ENCODE data around the gene POU2F2. TPM values are rescaled to one million over a fixed set of nuclear protein-coding genes. Genes with fewer than 3 reads are reported as not detected.

Gene POU2F2
- total and polyA plus RNA-seq, 9 of the 15 experiments (the other 6 are each of a cell fraction or from before 2014, with no cell fraction given) = 0.03 to 0.68 (median 0.14) TPM

DNA sequence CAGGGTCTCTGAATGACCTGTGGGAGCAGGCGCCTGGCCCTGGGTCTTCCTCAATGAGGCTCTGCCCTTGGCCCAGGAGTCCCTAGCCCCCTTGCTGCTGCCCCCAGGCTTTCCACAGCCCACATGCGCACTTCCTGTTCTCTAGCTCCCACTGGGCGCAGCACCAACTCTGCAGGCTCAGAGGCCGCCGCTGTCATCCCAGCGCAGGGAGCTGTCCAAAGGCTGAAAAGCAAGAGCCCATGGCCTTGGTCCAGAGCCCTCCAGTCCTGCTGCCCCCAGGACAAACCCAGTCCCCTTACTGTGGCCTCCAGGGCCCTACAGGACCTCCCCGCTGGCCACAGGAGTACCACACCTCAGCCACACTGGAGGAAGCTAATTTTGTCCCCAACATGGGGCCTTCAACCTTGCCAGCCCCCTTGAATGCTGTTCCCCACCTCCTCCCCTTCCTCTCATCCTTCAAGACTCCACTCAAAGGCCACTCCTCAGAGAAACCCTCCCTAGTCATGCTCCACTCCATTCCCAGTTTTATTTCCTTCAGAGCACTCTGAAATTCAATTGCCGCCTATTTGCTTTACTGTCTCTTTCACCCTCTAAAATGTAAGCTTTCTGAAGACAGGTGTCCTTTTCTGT is 8.0 kb upstream of the POU2F2 start (continued):
- TF ChIP-seq ZNF583 (CRISPR knock-in tag; IDR thresholded peaks at IDR 0.05) (peak; percentile 34; the same call in 1 of the 2 replicates), FUS (optimal IDR thresholded peaks at IDR 0.05; ENCODE audit: low read depth, low read length) (no peak), ETV6 (IDR thresholded peaks at IDR 0.05; ENCODE audit: borderline replicate concordance in 1 of 2, low read depth in 2 of 2, low read length in 1 of 2) (no peak), ETV6 (CRISPR knock-in tag; IDR thresholded peaks at IDR 0.05; ENCODE audit: borderline replicate concordance) (no peak), HDAC1 (IDR thresholded peaks at IDR 0.05) (peak in 1 of 2 experiments; percentile 18; a peak in 1 of 4 replicates), FOXJ2 (tag; IDR thresholded peaks at IDR 0.05) (no peak), NFE2L1 (tag; IDR thresholded peaks at IDR 0.05; ENCODE audit: borderline replicate concordance, low read depth) (no peak), NCOA6 (IDR thresholded peaks at IDR 0.05) (no peak), TARDBP (IDR thresholded peaks at IDR 0.05) (no peak)
- TF ChIP-seq, protein P1, sequence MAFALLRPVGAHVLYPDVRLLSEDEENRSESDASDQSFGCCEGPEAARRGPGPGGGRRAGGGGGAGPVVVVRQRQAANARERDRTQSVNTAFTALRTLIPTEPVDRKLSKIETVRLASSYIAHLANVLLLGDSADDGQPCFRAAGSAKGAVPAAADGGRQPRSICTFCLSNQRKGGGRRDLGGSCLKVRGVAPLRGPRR (CRISPR knock-in tag; IDR thresholded peaks at IDR 0.05) = no peak
- TF ChIP-seq, protein P2, sequence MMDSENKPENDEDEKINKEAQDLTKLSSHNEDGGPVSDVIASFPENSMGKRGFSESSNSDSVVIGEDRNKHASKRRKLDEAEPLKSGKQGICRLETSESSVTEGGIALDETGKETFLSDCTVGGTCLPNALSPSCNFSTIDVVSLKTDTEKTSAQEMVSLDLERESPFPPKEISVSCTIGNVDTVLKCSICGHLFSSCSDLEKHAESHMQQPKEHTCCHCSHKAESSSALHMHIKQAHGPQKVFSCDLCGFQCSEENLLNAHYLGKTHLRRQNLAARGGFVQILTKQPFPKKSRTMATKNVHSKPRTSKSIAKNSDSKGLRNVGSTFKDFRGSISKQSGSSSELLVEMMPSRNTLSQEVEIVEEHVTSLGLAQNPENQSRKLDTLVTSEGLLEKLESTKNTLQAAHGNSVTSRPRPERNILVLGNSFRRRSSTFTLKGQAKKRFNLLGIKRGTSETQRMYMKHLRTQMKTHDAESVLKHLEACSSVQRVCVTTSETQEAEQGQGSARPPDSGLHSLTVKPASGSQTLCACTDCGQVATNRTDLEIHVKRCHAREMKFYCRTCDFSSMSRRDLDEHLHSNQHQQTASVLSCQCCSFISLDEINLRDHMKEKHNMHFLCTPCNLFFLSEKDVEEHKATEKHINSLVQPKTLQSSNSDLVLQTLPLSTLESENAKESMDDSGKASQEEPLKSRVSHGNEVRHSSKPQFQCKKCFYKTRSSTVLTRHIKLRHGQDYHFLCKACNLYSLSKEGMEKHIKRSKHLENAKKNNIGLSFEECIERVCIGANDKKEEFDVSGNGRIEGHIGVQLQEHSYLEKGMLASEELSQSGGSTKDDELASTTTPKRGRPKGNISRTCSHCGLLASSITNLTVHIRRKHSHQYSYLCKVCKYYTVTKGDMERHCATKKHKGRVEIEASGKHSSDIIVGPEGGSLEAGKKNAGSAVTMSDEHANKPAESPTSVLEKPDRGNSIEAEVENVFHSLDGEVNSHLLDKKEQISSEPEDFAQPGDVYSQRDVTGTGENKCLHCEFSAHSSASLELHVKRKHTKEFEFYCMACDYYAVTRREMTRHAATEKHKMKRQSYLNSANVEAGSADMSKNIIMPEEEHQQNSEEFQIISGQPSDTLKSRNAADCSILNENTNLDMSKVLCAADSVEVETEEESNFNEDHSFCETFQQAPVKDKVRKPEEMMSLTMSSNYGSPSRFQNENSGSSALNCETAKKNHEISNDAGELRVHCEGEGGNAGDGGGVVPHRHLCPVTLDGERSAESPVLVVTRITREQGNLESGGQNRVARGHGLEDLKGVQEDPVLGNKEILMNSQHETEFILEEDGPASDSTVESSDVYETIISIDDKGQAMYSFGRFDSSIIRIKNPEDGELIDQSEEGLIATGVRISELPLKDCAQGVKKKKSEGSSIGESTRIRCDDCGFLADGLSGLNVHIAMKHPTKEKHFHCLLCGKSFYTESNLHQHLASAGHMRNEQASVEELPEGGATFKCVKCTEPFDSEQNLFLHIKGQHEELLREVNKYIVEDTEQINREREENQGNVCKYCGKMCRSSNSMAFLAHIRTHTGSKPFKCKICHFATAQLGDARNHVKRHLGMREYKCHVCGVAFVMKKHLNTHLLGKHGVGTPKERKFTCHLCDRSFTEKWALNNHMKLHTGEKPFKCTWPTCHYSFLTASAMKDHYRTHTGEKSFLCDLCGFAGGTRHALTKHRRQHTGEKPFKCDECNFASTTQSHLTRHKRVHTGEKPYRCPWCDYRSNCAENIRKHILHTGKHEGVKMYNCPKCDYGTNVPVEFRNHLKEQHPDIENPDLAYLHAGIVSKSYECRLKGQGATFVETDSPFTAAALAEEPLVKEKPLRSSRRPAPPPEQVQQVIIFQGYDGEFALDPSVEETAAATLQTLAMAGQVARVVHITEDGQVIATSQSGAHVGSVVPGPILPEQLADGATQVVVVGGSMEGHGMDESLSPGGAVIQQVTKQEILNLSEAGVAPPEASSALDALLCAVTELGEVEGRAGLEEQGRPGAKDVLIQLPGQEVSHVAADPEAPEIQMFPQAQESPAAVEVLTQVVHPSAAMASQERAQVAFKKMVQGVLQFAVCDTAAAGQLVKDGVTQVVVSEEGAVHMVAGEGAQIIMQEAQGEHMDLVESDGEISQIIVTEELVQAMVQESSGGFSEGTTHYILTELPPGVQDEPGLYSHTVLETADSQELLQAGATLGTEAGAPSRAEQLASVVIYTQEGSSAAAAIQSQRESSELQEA (IDR thresholded peaks at IDR 0.05; ENCODE audit: low read depth) = no peak

All from K562 (cell line).